Choroid plexus epithelial cell (primary cell): ENCODE data around the gene DTNBP1.

ENCODE experiments used
- DNase-seq: peaks from one replicate; pipeline ENCODE4 v3.0.0-alpha.2; 2010; ENCODE audit warnings: low read depth
- H3K4me3 ChIP-seq: 2 replicates; pipeline ENCODE4 v1.5.1; 2011; ENCODE audit warnings: low read depth, mild to moderate bottlenecking, control low read depth, low read length, moderate library complexity
- TF ChIP-seq, protein P1 (sequence below): conservative IDR thresholded peaks from 2 replicates; pipeline ENCODE4 v1.5.1; 2011; ENCODE audit warnings: low read depth, mild to moderate bottlenecking, control low read depth, inconsistent platforms, low read length, moderate library complexity

Gene DTNBP1

DNA sequence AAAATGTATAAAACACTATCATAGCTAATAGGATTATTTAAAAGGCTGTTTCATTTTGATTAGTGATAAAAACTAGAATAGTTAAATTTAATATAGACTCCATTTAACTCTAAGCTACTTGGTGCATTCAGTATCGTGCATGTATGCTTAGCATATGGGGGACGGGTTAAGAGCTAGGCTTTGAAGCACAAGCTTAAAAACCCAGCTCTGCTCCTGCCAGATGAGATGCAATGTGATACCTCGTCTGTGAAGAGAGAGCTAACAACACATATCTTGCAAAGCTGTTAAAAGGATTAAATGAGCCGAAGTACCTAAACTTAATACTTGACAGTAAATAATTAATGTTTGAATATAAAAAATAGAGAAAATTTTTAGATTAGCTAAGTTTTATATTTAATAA is 42.2 kb downstream of the DTNBP1 start:
- TF ChIP-seq, protein P1, sequence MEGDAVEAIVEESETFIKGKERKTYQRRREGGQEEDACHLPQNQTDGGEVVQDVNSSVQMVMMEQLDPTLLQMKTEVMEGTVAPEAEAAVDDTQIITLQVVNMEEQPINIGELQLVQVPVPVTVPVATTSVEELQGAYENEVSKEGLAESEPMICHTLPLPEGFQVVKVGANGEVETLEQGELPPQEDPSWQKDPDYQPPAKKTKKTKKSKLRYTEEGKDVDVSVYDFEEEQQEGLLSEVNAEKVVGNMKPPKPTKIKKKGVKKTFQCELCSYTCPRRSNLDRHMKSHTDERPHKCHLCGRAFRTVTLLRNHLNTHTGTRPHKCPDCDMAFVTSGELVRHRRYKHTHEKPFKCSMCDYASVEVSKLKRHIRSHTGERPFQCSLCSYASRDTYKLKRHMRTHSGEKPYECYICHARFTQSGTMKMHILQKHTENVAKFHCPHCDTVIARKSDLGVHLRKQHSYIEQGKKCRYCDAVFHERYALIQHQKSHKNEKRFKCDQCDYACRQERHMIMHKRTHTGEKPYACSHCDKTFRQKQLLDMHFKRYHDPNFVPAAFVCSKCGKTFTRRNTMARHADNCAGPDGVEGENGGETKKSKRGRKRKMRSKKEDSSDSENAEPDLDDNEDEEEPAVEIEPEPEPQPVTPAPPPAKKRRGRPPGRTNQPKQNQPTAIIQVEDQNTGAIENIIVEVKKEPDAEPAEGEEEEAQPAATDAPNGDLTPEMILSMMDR: no peak
- no peak overlapping the region for H3K4me3 ChIP-seq
- peak; percentile 28 for DNase-seq

DNA sequence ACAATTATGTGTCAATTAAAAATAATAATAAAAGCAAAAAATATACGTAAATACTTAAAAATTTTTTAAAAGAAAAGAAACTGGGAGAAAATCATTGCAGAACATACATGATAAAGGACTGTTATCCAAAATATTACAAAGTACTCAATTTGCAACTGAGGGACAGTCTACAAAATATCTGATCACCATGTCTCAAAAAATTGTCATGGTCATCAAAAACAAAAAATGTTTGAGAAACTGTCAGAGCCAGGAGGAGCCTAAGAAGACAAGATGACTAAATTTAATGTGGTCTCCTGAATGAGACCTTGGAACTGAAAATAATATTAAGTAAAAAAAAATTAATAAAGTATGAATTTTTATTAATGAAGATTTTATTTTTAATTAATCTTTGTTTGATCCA is 43.5 kb downstream of the DTNBP1 start:
- TF ChIP-seq, protein P1: no peak
- no peak overlapping the region for H3K4me3 ChIP-seq
- no peak for DNase-seq

DNA sequence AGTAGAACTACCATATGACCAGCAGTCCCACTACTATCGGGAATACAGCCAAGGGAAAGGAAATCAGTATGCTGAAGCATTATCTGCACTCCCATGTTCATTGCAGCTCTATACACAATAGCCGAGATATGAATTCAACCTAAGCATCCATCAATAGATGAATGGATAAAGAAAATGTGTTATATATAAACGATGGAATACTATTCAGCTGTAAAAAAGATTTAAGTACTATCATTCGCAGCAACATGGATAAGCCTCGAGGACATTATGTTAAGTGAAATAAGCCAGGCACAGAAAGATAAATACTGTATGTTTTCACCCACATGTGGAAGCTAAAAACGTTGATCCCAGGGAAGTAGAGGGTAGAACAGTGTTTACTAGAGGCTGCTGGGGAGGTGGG is 44.1 kb downstream of the DTNBP1 start:
- H3K4me3 ChIP-seq: no peak overlapping the region
- TF ChIP-seq, protein P1: no peak
- no peak for DNase-seq

DNA sequence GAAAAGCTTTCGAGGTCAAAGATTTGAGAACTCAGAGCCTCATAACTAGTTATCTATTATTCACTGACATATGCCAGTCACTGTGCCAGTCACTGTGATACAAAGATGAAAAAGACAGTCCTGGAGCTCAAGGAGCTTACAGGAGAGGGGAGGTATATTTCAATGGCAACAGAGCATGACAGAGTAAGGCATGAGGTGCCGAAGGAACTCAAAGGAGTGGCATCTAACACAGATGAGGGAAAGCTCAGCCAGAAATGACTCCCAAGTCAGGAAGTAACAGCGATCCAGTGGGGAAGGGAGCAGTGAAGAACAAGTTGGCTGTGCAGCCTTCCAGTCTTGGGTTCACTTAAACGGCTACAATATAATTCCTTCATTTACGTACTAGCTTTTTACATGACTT is 46.6 kb downstream of the DTNBP1 start:
- TF ChIP-seq, protein P1: no peak
- H3K4me3 ChIP-seq: no peak overlapping the region
- no peak for DNase-seq

DNA sequence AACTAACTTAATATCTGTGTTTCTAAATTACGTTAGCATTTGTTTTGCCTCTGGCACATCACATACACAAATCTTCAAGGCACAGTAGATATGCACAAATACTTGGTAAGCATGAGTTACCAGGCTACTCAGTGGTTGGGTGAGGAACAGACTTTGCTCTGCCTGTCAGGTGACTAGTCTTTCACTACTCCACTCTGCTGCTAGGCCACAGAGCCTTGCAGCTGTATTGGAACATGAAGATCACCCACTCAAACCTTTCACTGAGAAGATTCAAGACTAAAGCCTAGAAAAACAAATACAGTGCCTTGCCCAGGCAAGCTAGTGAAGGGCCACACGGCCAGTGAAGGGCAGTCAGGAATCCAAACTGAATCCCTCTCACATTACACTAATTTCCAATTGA is 47.0 kb downstream of the DTNBP1 start:
- no peak overlapping the region for H3K4me3 ChIP-seq
- TF ChIP-seq, protein P1: no peak
- peak; percentile 58 for DNase-seq

DNA sequence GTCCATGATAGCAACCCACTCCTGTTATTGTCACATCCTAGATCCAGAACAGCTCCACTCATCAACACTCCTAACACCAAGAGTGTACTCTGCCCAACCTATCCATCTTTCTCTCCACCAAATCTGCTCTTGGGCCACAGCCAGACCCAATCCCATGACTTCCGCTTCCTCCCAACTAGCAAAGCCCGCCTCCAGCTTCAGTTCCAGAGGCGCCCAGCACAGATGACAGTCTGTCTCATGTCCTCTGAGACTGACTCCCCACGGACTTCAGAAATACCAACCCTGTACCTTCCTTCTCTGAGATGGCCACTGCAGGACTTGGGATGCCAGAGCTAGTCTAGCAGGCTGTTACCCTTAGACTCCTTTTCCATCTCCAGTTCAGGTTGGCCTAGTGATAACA is 48.6 kb downstream of the DTNBP1 start:
- no peak overlapping the region for H3K4me3 ChIP-seq
- no peak for DNase-seq
- TF ChIP-seq, protein P1: no peak

DNA sequence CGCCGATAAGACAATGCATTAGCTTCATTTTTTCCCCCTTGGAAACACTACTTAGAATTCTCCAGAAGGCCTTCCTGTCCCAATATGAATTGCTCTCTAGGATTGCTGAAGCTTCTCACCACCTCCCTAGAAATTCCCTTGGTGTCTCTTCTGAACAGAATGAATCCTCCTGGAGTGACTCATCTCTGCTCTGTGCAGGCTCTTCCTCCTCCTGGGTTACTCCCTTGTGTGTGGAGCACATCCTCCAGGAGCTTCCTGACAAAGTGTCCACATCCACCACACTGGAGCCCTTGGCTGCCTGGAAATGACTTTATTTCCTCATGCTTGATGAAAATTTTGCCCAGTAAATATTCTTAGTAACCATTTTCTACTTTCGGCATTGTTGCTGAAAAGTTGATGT is 54.4 kb downstream of the DTNBP1 start:
- H3K4me3 ChIP-seq: no peak overlapping the region
- TF ChIP-seq, protein P1: no peak
- DNase-seq: peak; percentile 65
